IMR-90 (cell line): ENCODE measurements around the gene PRKAB1. TPM values are rescaled to one million over a fixed set of nuclear protein-coding genes. Genes with fewer than 3 reads are reported as not detected.

Experiments used
- ATAC-seq: fragments of 200-7000 bp; cut with Tn5 transposase; 2 replicates; pipeline ENCODE4 v1.9.1; 2020; ENCODE audit warnings: low read depth, mild to moderate bottlenecking, moderate library complexity
- BruUV-seq: library from RNA; stranded (reverse); fragments of 400-500 nt; replicated peaks from 2 replicates; lab custom pipeline; 2021; lab: Mats Ljungman, UMichigan
- CTCF ChIA-PET: fragments of 300-600 bp; formaldehyde crosslinking; extraction: SDS; loops from one replicate; lab custom pipeline; 2021; ENCODE audit warnings: antibody characterized with exemption; lab: Yijun Ruan, JAX
- POLR2A ChIA-PET: fragments of 300-600 bp; sonication (Branson Sonifier 250); formaldehyde crosslinking; loops from one replicate; lab custom pipeline; 2022; ENCODE audit warnings: antibody characterized with exemption; ENCODE audit not compliant: unreplicated experiment; lab: Charles Lee
- DNase-seq: peaks from one replicate; pipeline ENCODE4 v3.0.0; 2013
- H2AFZ ChIP-seq: replicated peaks from 2 replicates; pipeline ENCODE3; 2013; ENCODE audit warnings: low read length, mild to moderate bottlenecking; ENCODE audit not compliant: poor library complexity
- H2AK5ac ChIP-seq: 2 replicates; pipeline ENCODE4 v1.6.1; 2013; ENCODE audit warnings: low read depth, low read length, inconsistent platforms
- H2AK9ac ChIP-seq: replicated peaks from 2 replicates; pipeline ENCODE3; 2013; ENCODE audit warnings: mild to moderate bottlenecking, low read depth, low read length, moderate library complexity; ENCODE audit not compliant: poor library complexity
- H2BK120ac ChIP-seq: 2 replicates; pipeline ENCODE4 v1.6.1; 2013; ENCODE audit warnings: low read depth, low read length, inconsistent platforms
- H2BK15ac ChIP-seq: 3 replicates; pipeline ENCODE4 v1.6.1; 2013; ENCODE audit warnings: low read depth, low read length, inconsistent platforms
- H2BK20ac ChIP-seq: 2 replicates; pipeline ENCODE4 v1.6.1; 2013; ENCODE audit warnings: low read depth, mild to moderate bottlenecking, inconsistent platforms, low read length, moderate library complexity
- H2BK5ac ChIP-seq: 2 replicates; pipeline ENCODE4 v1.6.1; 2013; ENCODE audit warnings: mild to moderate bottlenecking, low read depth, low read length, inconsistent platforms; ENCODE audit not compliant: poor library complexity, severe bottlenecking
- H3K14ac ChIP-seq: replicated peaks from 2 replicates; pipeline ENCODE4 v1.6.1; 2013; ENCODE audit warnings: low read depth, low read length, inconsistent platforms
- H3K18ac ChIP-seq: 2 replicates; pipeline ENCODE4 v1.6.1; 2013; ENCODE audit warnings: low read depth, low read length, control low read depth
- H3K23ac ChIP-seq: 2 replicates; pipeline ENCODE4 v1.6.1; 2013; ENCODE audit warnings: low read depth, low read length, inconsistent platforms
- H3K27ac ChIP-seq: 2 replicates; pipeline ENCODE4 v1.5.1; 2013; ENCODE audit warnings: mild to moderate bottlenecking, control low read depth, low read length; ENCODE audit not compliant: insufficient read depth
- H3K27me3 ChIP-seq: 2 replicates; pipeline ENCODE4 v1.6.1; 2013; ENCODE audit warnings: low read length; ENCODE audit not compliant: control insufficient read depth, insufficient read depth
- H3K36me3 ChIP-seq: 2 replicates; pipeline ENCODE4 v1.6.1; 2013; ENCODE audit warnings: low read length, mixed read lengths; ENCODE audit not compliant: control insufficient read depth, insufficient read depth
- H3K4ac ChIP-seq: 2 replicates; pipeline ENCODE4 v1.6.1; 2013; ENCODE audit warnings: low read depth, low read length, inconsistent platforms
- H3K4me1 ChIP-seq: 2 replicates; pipeline ENCODE4 v1.6.1; 2013; ENCODE audit warnings: low read length, mixed read lengths; ENCODE audit not compliant: control insufficient read depth, insufficient read depth
- H3K4me2 ChIP-seq: 2 replicates; pipeline ENCODE4 v1.6.1; 2013; ENCODE audit warnings: low read depth, mild to moderate bottlenecking, control low read depth, low read length, moderate library complexity
- H3K4me3 ChIP-seq: 2 replicates; pipeline ENCODE4 v1.5.1; 2013; ENCODE audit warnings: low read depth, mild to moderate bottlenecking, control low read depth, low read length, moderate library complexity; ENCODE audit not compliant: insufficient read depth
- H3K56ac ChIP-seq: 2 replicates; pipeline ENCODE4 v1.6.1; 2013; ENCODE audit warnings: low read length, inconsistent platforms; ENCODE audit not compliant: insufficient read depth; ENCODE audit errors: extremely low read depth
- H3K79me1 ChIP-seq, 2 experiments: 2 replicates each; pipeline ENCODE4 v1.6.1; 2013; ENCODE audit warnings: low read length in 2 of 2, inconsistent platforms in 1 of 2, low read depth in 1 of 2
- H3K9ac ChIP-seq: 2 replicates; pipeline ENCODE4 v1.6.1; 2013; ENCODE audit warnings: low read depth, low read length, control low read depth
- H3K9me1 ChIP-seq: 2 replicates; pipeline ENCODE4 v1.6.1; 2013; ENCODE audit warnings: low read length, inconsistent platforms; ENCODE audit not compliant: insufficient read depth
- H3K9me3 ChIP-seq: 2 replicates; pipeline ENCODE4 v1.6.1; 2013; ENCODE audit warnings: low read length; ENCODE audit not compliant: control insufficient read depth, insufficient read depth
- H4K20me1 ChIP-seq: 2 replicates; pipeline ENCODE4 v1.6.1; 2013; ENCODE audit warnings: low read length, inconsistent platforms; ENCODE audit not compliant: insufficient read depth
- H4K5ac ChIP-seq: 2 replicates; pipeline ENCODE4 v1.6.1; 2013; ENCODE audit warnings: mild to moderate bottlenecking, low read depth, low read length, control low read depth
- H4K8ac ChIP-seq, 2 experiments: 2 replicates each; pipeline ENCODE4 v1.6.1; 2013; ENCODE audit warnings: low read depth in 2 of 2, low read length in 2 of 2, control low read depth in 1 of 2, inconsistent platforms in 1 of 2
- H4K91ac ChIP-seq: 2 replicates; pipeline ENCODE4 v1.6.1; 2013; ENCODE audit warnings: low read depth, low read length, inconsistent platforms; ENCODE audit not compliant: insufficient read depth
- BHLHE40 ChIP-seq: fragments of 150-350 bp; IDR thresholded peaks from 2 replicates; pipeline ENCODE4 v1.6.1; 2016; ENCODE audit warnings: mild to moderate bottlenecking, low read depth, low read length
- CEBPB ChIP-seq: IDR thresholded peaks from 2 replicates; pipeline ENCODE4 v1.6.1; 2012; ENCODE audit warnings: low read depth, low read length, improper control_type of control experiment
- CHD1 ChIP-seq: IDR thresholded peaks from 2 replicates; pipeline ENCODE4 v1.6.1; 2012; ENCODE audit warnings: low read depth, low read length, improper control_type of control experiment
- CTCF ChIP-seq: conservative IDR thresholded peaks from 2 replicates; pipeline ENCODE4 v1.5.1; 2012; ENCODE audit warnings: mild to moderate bottlenecking, low read depth, low read length, improper control_type of control experiment
- ELK1 ChIP-seq: fragments of 150-350 bp; IDR thresholded peaks from 2 replicates; pipeline ENCODE4 v1.6.1; 2016; ENCODE audit warnings: low read depth, mild to moderate bottlenecking, low read length, moderate library complexity, borderline replicate concordance
- FOS ChIP-seq: fragments of 150-350 bp; IDR thresholded peaks from 2 replicates; pipeline ENCODE4 v1.6.1; 2016; ENCODE audit warnings: low read depth, low read length
- MAFK ChIP-seq: IDR thresholded peaks from 2 replicates; pipeline ENCODE4 v1.6.1; 2012; ENCODE audit warnings: low read depth, low read length, improper control_type of control experiment
- MAZ ChIP-seq: IDR thresholded peaks from 2 replicates; pipeline ENCODE4 v1.6.1; 2012; ENCODE audit warnings: low read depth, mild to moderate bottlenecking, low read length, improper control_type of control experiment, moderate library complexity, borderline replicate concordance
- MXI1 ChIP-seq: IDR thresholded peaks from 2 replicates; pipeline ENCODE4 v1.6.1; 2012; ENCODE audit warnings: low read depth, mild to moderate bottlenecking, low read length, moderate library complexity, borderline replicate concordance
- NFE2L2 ChIP-seq: fragments of 150-350 bp; IDR thresholded peaks from 2 replicates; pipeline ENCODE4 v1.6.1; 2016; ENCODE audit warnings: low read depth, mild to moderate bottlenecking, low read length
- POLR2A ChIP-seq: IDR thresholded peaks from 2 replicates; pipeline ENCODE4 v1.6.1; 2012; ENCODE audit warnings: mild to moderate bottlenecking, low read depth, low read length
- RAD21 ChIP-seq: IDR thresholded peaks from 2 replicates; pipeline ENCODE4 v1.6.1; 2012; ENCODE audit warnings: low read length, improper control_type of control experiment
- RCOR1 ChIP-seq: IDR thresholded peaks from 2 replicates; pipeline ENCODE4 v1.6.1; 2012; ENCODE audit warnings: mild to moderate bottlenecking, low read length, improper control_type of control experiment; ENCODE audit not compliant: insufficient replicate concordance
- RFX5 ChIP-seq: IDR thresholded peaks from 2 replicates; pipeline ENCODE4 v1.8.0; 2012; ENCODE audit warnings: low read depth, mild to moderate bottlenecking, low read length, moderate library complexity
- SMC3 ChIP-seq: fragments of 150-350 bp; IDR thresholded peaks from 2 replicates; pipeline ENCODE4 v1.6.1; 2016; ENCODE audit warnings: low read depth, mild to moderate bottlenecking, antibody characterized with exemption, low read length, moderate library complexity
- USF2 ChIP-seq: fragments of 150-350 bp; IDR thresholded peaks from 2 replicates; pipeline ENCODE4 v1.6.1; 2017; ENCODE audit warnings: mild to moderate bottlenecking, antibody characterized with exemption, low read length, low read depth
- WGBS, 2 experiments: methylation state at CpG; one replicate each; pipeline versions ENCODE4 v1.1.5 to v1.1.7; 2013; ENCODE audit warnings: missing lambda C conversion rate in 2 of 2; ENCODE audit not compliant: insufficient read length in 1 of 2; ENCODE audit errors: extremely low coverage in 2 of 2; 5-methylcytosine and 5-hydroxymethylcytosine counted together
- dilution Hi-C: fragments of 300-500 bp; cut with HindIII; formaldehyde crosslinking; loops from one replicate; pipeline ENCODE4 v1.14.3; 2018; ENCODE audit warnings: low sequenced_read_pairs; ENCODE audit not compliant: unreplicated experiment
- in situ Hi-C: fragments of 300-500 bp; cut with MboI; formaldehyde crosslinking; loops from 3 replicates; pipeline ENCODE4 v1.14.3; 2019; ENCODE audit warnings: low sequenced_read_pairs, inconsistent platforms, mixed read lengths
- intact Hi-C: fragments of 100-400 bp; cut with micrococcal nuclease; formaldehyde crosslinking; loops from 2 replicates; pipeline ENCODE4 v1.10.0; 2022
- polyA plus RNA-seq, 3 experiments: library from polyadenylated mRNA; depleted of rRNA; stranded (reverse); fragments of >200 nt; gene quantifications; 2 replicates each; pipeline ENCODE4 v1.2.3, GENCODE V29; 2012; ENCODE audit warnings: low replicate concordance in 1 of 3
- total RNA-seq: library from RNA; depleted of rRNA; stranded (reverse); fragments of >200 nt; gene quantifications from 2 replicates; pipeline ENCODE4 v1.2.3, GENCODE V29; 2012

Gene PRKAB1
- total and polyA plus RNA-seq, 2 of the 4 experiments (the other 2 are of a cell fraction), result 9.7 to 19.3 TPM

- no peak overlapping the region for H4K91ac ChIP-seq
- BruUV-seq, result no TSS peak
- H3K4ac ChIP-seq, result no peak overlapping the region
- no peak overlapping the region for H3K9ac ChIP-seq
- TF ChIP-seq CEBPB (no peak), MAFK (no peak), RFX5 (no peak), RCOR1 (no peak), CTCF (no peak), USF2 (no peak), CHD1 (no peak), SMC3 (no peak), FOS (no peak), MAZ (no peak), BHLHE40 (no peak), POLR2A (no peak), RAD21 (no peak), NFE2L2 (no peak), MXI1 (no peak), ELK1 (no peak)
- ATAC-seq, result no peak
- intact Hi-C loops, result no loop called here
- no peak overlapping the region for H3K27ac ChIP-seq
- no peak overlapping the region for H2BK120ac ChIP-seq
- dilution Hi-C loops, result no loop called here
- H3K9me3 ChIP-seq, result no peaks in the 10 kb centered on the region
- H2AK9ac ChIP-seq, result no peak overlapping the region
- H3K4me3 ChIP-seq, result no peak overlapping the region
- peaks cover 11% of the 10 kb centered on the region for H3K36me3 ChIP-seq
- no peak overlapping the region for H2AK5ac ChIP-seq
- DNase-seq, result no peak
- ChIA-PET POLR2A (no interaction called here), CTCF (no interaction called here)
- H3K4me2 ChIP-seq, result no peak overlapping the region
- no peak overlapping the region for H4K8ac ChIP-seq
- H3K18ac ChIP-seq, result no peak overlapping the region
- H3K79me1 ChIP-seq, result no peaks in the 10 kb centered on the region; a peak in 2 of 4 replicates
- H4K20me1 ChIP-seq, result no peaks in the 10 kb centered on the region
- no peak overlapping the region for H4K5ac ChIP-seq
- WGBS, 2 experiments, result 96% methylated on average over 4 of the region's 11 CpGs; no CpG with 5 or more reads in 1 of the 2 experiments
- H3K14ac ChIP-seq, result no peak overlapping the region
- no peak overlapping the region for H2BK15ac ChIP-seq
- H3K9me1 ChIP-seq, result no peaks in the 10 kb centered on the region
- no peak overlapping the region for H2BK5ac ChIP-seq
- no peaks in the 10 kb centered on the region for H3K4me1 ChIP-seq
- in situ Hi-C loops, result no loop called here
- H3K23ac ChIP-seq, result no peak overlapping the region
- no peak overlapping the region for H3K56ac ChIP-seq
- no peak overlapping the region for H2BK20ac ChIP-seq
- no peaks in the 10 kb centered on the region for H3K27me3 ChIP-seq
- no peak overlapping the region for H2AFZ ChIP-seq
Observed at GRCh38 chr12:119710374-119710964, 42.5 kb downstream of the PRKAB1 start.
